GM23338 (cell line): ENCODE measurements around the gene POLR3E. TPM values are rescaled to one million over a fixed set of nuclear protein-coding genes. Genes with fewer than 3 reads are reported as not detected.

Experiments
- ATAC-seq: fragments of 200-7000 bp; cut with Tn5 transposase; 3 replicates; pipeline ENCODE4 v1.9.1; 2020
- DNase-seq: peaks from one replicate; pipeline ENCODE4 v3.0.0-alpha.2; 2015; ENCODE audit warnings: low spot score
- H2AFZ ChIP-seq: fragments of 200-600 bp; sonication (generic); 2 replicates; pipeline ENCODE4 v1.8.0; 2016; ENCODE audit warnings: antibody characterized with exemption, mild to moderate bottlenecking, moderate library complexity
- H3F3A ChIP-seq: fragments of 200-600 bp; sonication (generic); replicated peaks from 2 replicates; pipeline ENCODE4 v1.8.0; 2017; ENCODE audit warnings: antibody characterized with exemption, mixed run types, low read depth
- H3K27ac ChIP-seq: fragments of 200-600 bp; sonication (generic); 2 replicates; pipeline ENCODE4 v1.6.1; 2016; ENCODE audit warnings: low read depth
- H3K27me3 ChIP-seq: fragments of 200-600 bp; sonication (generic); 2 replicates; pipeline ENCODE4 v1.8.0; 2016; ENCODE audit warnings: mild to moderate bottlenecking, mixed run types, moderate library complexity; ENCODE audit not compliant: insufficient read depth
- H3K36me3 ChIP-seq: fragments of 200-600 bp; sonication (generic); 2 replicates; pipeline ENCODE4 v1.8.0; 2016; ENCODE audit warnings: mild to moderate bottlenecking; ENCODE audit not compliant: insufficient read depth
- H3K4me1 ChIP-seq: fragments of 200-600 bp; sonication (generic); 2 replicates; pipeline ENCODE4 v1.8.0; 2016; ENCODE audit warnings: mild to moderate bottlenecking, moderate library complexity; ENCODE audit not compliant: insufficient read depth
- H3K4me2 ChIP-seq: fragments of 200-600 bp; sonication (generic); 2 replicates; pipeline ENCODE4 v1.7.1; 2017; ENCODE audit warnings: mixed run types
- H3K4me3 ChIP-seq: fragments of 200-600 bp; sonication (generic); 2 replicates; pipeline ENCODE4 v1.6.1; 2016; ENCODE audit warnings: mixed run types
- H3K79me2 ChIP-seq: fragments of 200-600 bp; sonication (generic); replicated peaks from 2 replicates; pipeline ENCODE4 v1.8.0; 2017; ENCODE audit warnings: mild to moderate bottlenecking; ENCODE audit not compliant: insufficient read depth
- H3K9me2 ChIP-seq: fragments of 200-600 bp; sonication (generic); 2 replicates; pipeline ENCODE4 v1.8.0; 2017; ENCODE audit not compliant: insufficient read depth
- H4K20me1 ChIP-seq: fragments of 200-600 bp; sonication (generic); replicated peaks from 2 replicates; pipeline ENCODE4 v1.8.0; 2017; ENCODE audit warnings: mild to moderate bottlenecking; ENCODE audit not compliant: insufficient read depth
- H3K27ac Mint-ChIP-seq: 2 replicates; pipeline ENCODE4 v1.8.0; 2020; ENCODE audit warnings: inconsistent platforms, mild to moderate bottlenecking, moderate library complexity, mixed read lengths
- H3K27me3 Mint-ChIP-seq: 3 replicates; pipeline ENCODE4 v1.8.0; 2022; ENCODE audit warnings: low read depth, mild to moderate bottlenecking, moderate library complexity, mixed read lengths, inconsistent platforms; ENCODE audit not compliant: insufficient read depth, poor library complexity
- H3K36me3 Mint-ChIP-seq: 3 replicates; pipeline ENCODE4 v1.8.0; 2021; ENCODE audit warnings: low read depth, mild to moderate bottlenecking, inconsistent platforms, moderate library complexity, mixed read lengths
- H3K4me1 Mint-ChIP-seq: 3 replicates; pipeline ENCODE4 v1.8.0; 2020; ENCODE audit warnings: mild to moderate bottlenecking, inconsistent platforms, mixed read lengths
- H3K4me3 Mint-ChIP-seq: 3 replicates; pipeline ENCODE4 v1.8.0; 2021; ENCODE audit warnings: moderate library complexity, mild to moderate bottlenecking, inconsistent platforms, mixed read lengths
- H3K9me3 Mint-ChIP-seq: 3 replicates; pipeline ENCODE4 v1.8.0; 2020; ENCODE audit warnings: moderate library complexity, mild to moderate bottlenecking, inconsistent platforms, mixed read lengths
- CREB1 ChIP-seq: fragments of 250-450 bp; sonication (Bioruptor Pico); IDR thresholded peaks from 2 replicates; pipeline ENCODE4 v1.5.0; 2020; ENCODE audit warnings: low read depth, mild to moderate bottlenecking, moderate library complexity
- CTCF ChIP-seq, 2 experiments: fragments of 200-600 bp in 1 of 2; sonication (generic) in 1 of 2; conservative IDR thresholded peaks; 2 replicates each; pipeline versions ENCODE4 v1.5.1 to v1.6.1; 2016 to 2017; ENCODE audit warnings: antibody characterized with exemption in 2 of 2, low read depth in 2 of 2, mild to moderate bottlenecking in 2 of 2, moderate library complexity in 1 of 2
- ETS1 ChIP-seq: IDR thresholded peaks from 2 replicates; pipeline ENCODE4 v1.6.1; 2016; ENCODE audit warnings: antibody characterized with exemption
- EZH2 ChIP-seq: fragments of 200-600 bp; sonication (generic); IDR thresholded peaks from one replicate; pipeline ENCODE4 v1.8.0; 2017; ENCODE audit warnings: antibody characterized with exemption, mild to moderate bottlenecking, low read depth; ENCODE audit not compliant: unreplicated experiment
- POLR2AphosphoS5 ChIP-seq: IDR thresholded peaks from 2 replicates; pipeline ENCODE4 v1.6.1; 2016; ENCODE audit warnings: antibody characterized with exemption, low read depth
- ZNF114 ChIP-seq: fragments of 250-450 bp; sonication (Bioruptor Pico); IDR thresholded peaks from 2 replicates; pipeline ENCODE4 v1.5.0; 2020; ENCODE audit warnings: mild to moderate bottlenecking, moderate library complexity
- polyA plus RNA-seq: library from polyadenylated mRNA; unstranded; fragments of >200 nt; fragmentation: Nextera tagmentation; extraction: Ambion mirVana; gene quantifications from 2 replicates; pipeline ENCODE4 v1.2.1, GENCODE V29; 2016
- total RNA-seq: library from RNA; depleted of rRNA; stranded (reverse); fragments of >200 nt; shearing (Covaris generic); gene quantifications from 2 replicates; pipeline ENCODE4 v1.2.3, GENCODE V29; 2014

The POLR3E gene
- total and polyA plus RNA-seq, 2 experiments from 2014 or later, result 62.7 to 141 TPM

GRCh38 chr16:22330326-22330725 is 33.1 kb downstream of the POLR3E start (continued):
- no peak for TF ChIP-seq CTCF (conservative IDR thresholded peaks at IDR 0.05; ENCODE audit: low read depth in 2 of 2)
- no peak for TF ChIP-seq CREB1 (CRISPR knock-in tag)
- no peak for TF ChIP-seq ETS1
- no peak for TF ChIP-seq EZH2

GRCh38 chr16:22333457-22333994 is 36.3 kb downstream of the POLR3E start:
- Mint-ChIP-seq H3K27ac (no peak overlapping the region), H3K4me1 (no peaks in the 10 kb centered on the region), H3K27me3 (peaks cover 3% of the 10 kb centered on the region), H3K4me3 (no peak overlapping the region), H3K9me3 (peaks cover 33% of the 10 kb centered on the region), H3K36me3 (peaks cover 86% of the 10 kb centered on the region)
- TF ChIP-seq ZNF114, result no peak
- TF ChIP-seq EZH2, result no peak
- TF ChIP-seq POLR2AphosphoS5, result no peak
- no peak for TF ChIP-seq CTCF (conservative IDR thresholded peaks at IDR 0.05; ENCODE audit: low read depth in 2 of 2)
- Histone ChIP-seq H3K27ac (no peak overlapping the region), H3K4me3 (no peak overlapping the region), H3K4me1 (no peaks in the 10 kb centered on the region), H3K27me3 (no peaks in the 10 kb centered on the region), H3K4me2 (no peak overlapping the region), H3F3A (peaks cover 19% of the 10 kb centered on the region), H2AFZ (no peak overlapping the region), H3K79me2 (0 out of 2 replicates have a peak, but pooled peaks cover 5% of the 10 kb centered on the region), H3K36me3 (peaks cover 49% of the 10 kb centered on the region), H4K20me1 (peaks cover 18% of the 10 kb centered on the region), H3K9me2 (no peaks in the 10 kb centered on the region)
- no peak for ATAC-seq
- DNase-seq, result no peak

- H2AFZ ChIP-seq, result no peak overlapping the region
- H3K36me3 ChIP-seq, result peaks cover 31% of the 10 kb centered on the region
- H3K79me2 ChIP-seq, result no peaks in the 10 kb centered on the region
- DNase-seq (no peak), ATAC-seq (no peak)
- H3K27me3 ChIP-seq, result no peaks in the 10 kb centered on the region
- H4K20me1 ChIP-seq, result peaks cover 18% of the 10 kb centered on the region
- no peak overlapping the region for H3K4me3 ChIP-seq
- no peak overlapping the region for H3K27ac Mint-ChIP-seq
- H3K36me3 Mint-ChIP-seq, result peaks cover 83% of the 10 kb centered on the region
- H3K27me3 Mint-ChIP-seq, result peaks cover 3% of the 10 kb centered on the region
- no peaks in the 10 kb centered on the region for H3K4me1 ChIP-seq
- no peak overlapping the region for H3K4me3 Mint-ChIP-seq
- no peaks in the 10 kb centered on the region for H3K9me2 ChIP-seq
- H3F3A ChIP-seq, result peaks cover 19% of the 10 kb centered on the region
- TF ChIP-seq CTCF (conservative IDR thresholded peaks at IDR 0.05; ENCODE audit: low read depth in 2 of 2) (no peak), CREB1 (CRISPR knock-in tag) (no peak), POLR2AphosphoS5 (no peak)
- H3K9me3 Mint-ChIP-seq, result peaks cover 50% of the 10 kb centered on the region
- no peaks in the 10 kb centered on the region for H3K4me1 Mint-ChIP-seq
- H3K27ac ChIP-seq, result no peak overlapping the region
- no peak overlapping the region for H3K4me2 ChIP-seq
These were observed 38.5 kb downstream of the POLR3E start for GRCh38 chr16:22335668-22336246.
